HepG2 (cell line): ENCODE results near the gene SYNC. TPM values are rescaled to one million over a fixed set of nuclear protein-coding genes. Genes with fewer than 3 reads are reported as not detected.
A peak's percentile ranks its signal among the peaks of the same experiment; 100 is the strongest.

ENCODE experiments used
- ARID5B ChIP-seq: IDR thresholded peaks from 2 replicates; pipeline ENCODE4 v1.4.0; 2020; ENCODE audit warnings: mild to moderate bottlenecking, missing genetic modification reagents
- CENPX ChIP-seq: sonication (generic); formaldehyde crosslinking; IDR thresholded peaks from 2 replicates; pipeline ENCODE4 v1.9.0; 2021; ENCODE audit warnings: mild to moderate bottlenecking, missing genetic modification reagents, moderate library complexity
- FOXM1 ChIP-seq: sonication (generic); formaldehyde crosslinking; IDR thresholded peaks from 2 replicates; pipeline ENCODE4 v1.5.0; 2020; ENCODE audit warnings: missing genetic modification reagents
- GABPB1 ChIP-seq: IDR thresholded peaks from 2 replicates; pipeline ENCODE4 v1.6.1; 2016; ENCODE audit warnings: mild to moderate bottlenecking, missing genetic modification reagents, moderate library complexity, missing compliant biosample characterization
- MXD4 ChIP-seq: IDR thresholded peaks from 2 replicates; pipeline ENCODE4 v1.6.1; 2016; ENCODE audit warnings: mild to moderate bottlenecking, missing biosample characterization, missing genetic modification reagents
- NFAT5 ChIP-seq: sonication (generic); formaldehyde crosslinking; IDR thresholded peaks from 2 replicates; pipeline ENCODE4 v1.4.0; 2020; ENCODE audit warnings: missing genetic modification reagents
- PCBP2 ChIP-seq: fragments of 200-400 bp; formaldehyde crosslinking; optimal IDR thresholded peaks from 2 replicates; pipeline ENCODE3; 2018; ENCODE audit warnings: low read length, low read depth; ENCODE audit not compliant: poor library complexity, severe bottlenecking
- SOX6 ChIP-seq, 2 experiments: fragments of 450-650 bp in 1 of 2; sonication (generic) in 1 of 2; formaldehyde crosslinking in 1 of 2; IDR thresholded peaks; 2 replicates each; pipeline versions ENCODE4 v1.4.0 to v1.6.1; 2017 to 2020; ENCODE audit warnings: antibody characterized with exemption in 1 of 2, mild to moderate bottlenecking in 1 of 2, missing genetic modification reagents in 1 of 2
- TCF7 ChIP-seq: sonication (generic); IDR thresholded peaks from 2 replicates; pipeline ENCODE4 v1.6.1; 2016; ENCODE audit warnings: antibody characterized with exemption, low read depth
- TOE1 ChIP-seq: sonication (generic); formaldehyde crosslinking; IDR thresholded peaks from 2 replicates; pipeline ENCODE4 v1.4.0; 2020; ENCODE audit warnings: mild to moderate bottlenecking, missing genetic modification reagents
- ZBTB49 ChIP-seq: sonication (generic); formaldehyde crosslinking; IDR thresholded peaks from 2 replicates; pipeline ENCODE4 v1.4.0; 2020; ENCODE audit warnings: missing genetic modification reagents, borderline replicate concordance
- ZNF431 ChIP-seq: sonication (generic); formaldehyde crosslinking; IDR thresholded peaks from 2 replicates; pipeline ENCODE4 v1.9.0; 2022; ENCODE audit warnings: missing genetic modification reagents, low read depth, mild to moderate bottlenecking, borderline replicate concordance
- ZNF678 ChIP-seq: sonication (generic); formaldehyde crosslinking; IDR thresholded peaks from 2 replicates; pipeline ENCODE4 v1.4.0; 2020; ENCODE audit warnings: mild to moderate bottlenecking, missing genetic modification reagents
- ZNF777 ChIP-seq: sonication (generic); formaldehyde crosslinking; IDR thresholded peaks from 2 replicates; pipeline ENCODE4 v1.4.0; 2020; ENCODE audit warnings: missing genetic modification reagents
- ZUFSP ChIP-seq: sonication (generic); formaldehyde crosslinking; IDR thresholded peaks from 2 replicates; pipeline ENCODE4 v1.9.0; 2021; ENCODE audit warnings: missing genetic modification reagents, mild to moderate bottlenecking, borderline replicate concordance
- polyA plus RNA-seq, 8 experiments: library from polyadenylated mRNA; depleted of rRNA in 3 of 8; stranded (reverse) in 7 of 8; unstranded in 1 of 8; fragments of >200 nt; fragmentation: Illumina TruSeq in 4 of 8; extraction: Trizol in 4 of 8; gene quantifications; 2 replicates each; pipeline versions ENCODE4 v1.2.1 to v1.2.3, GENCODE V29; 2011 to 2016; ENCODE audit warnings: low read depth in 4 of 8, missing spikeins in 1 of 8, mixed read lengths in 1 of 8; ENCODE audit not compliant: insufficient read depth in 1 of 8
- total RNA-seq, 5 experiments: library from RNA; depleted of rRNA; stranded (reverse); fragments of >200 nt; fragmentation: Illumina TruSeq; extraction: Trizol; gene quantifications; 2 replicates each; pipeline ENCODE4 v1.2.3, GENCODE V29; 2016; ENCODE audit warnings: low read depth in 1 of 5

SYNC gene
- total and polyA plus RNA-seq, 2 of the 13 experiments (the other 11 are each of a cell fraction or from before 2014, with no cell fraction given) = 2.4 to 5.4 TPM

GRCh38 chr1:32650752-32651460 is 51.7 kb downstream of the SYNC start, which contains the start of gene RBBP4 (continued):
- peak; percentile 94 for TF ChIP-seq NFAT5
- peak; percentile 82 for TF ChIP-seq GABPB1 (CRISPR knock-in tag)
- peak; percentile 97 for TF ChIP-seq ZNF678 (CRISPR knock-in tag)
- no peak for TF ChIP-seq TCF7
- TF ChIP-seq SOX6 (IDR thresholded peaks at IDR 0.05) = no peak
- peak; percentile 88 for TF ChIP-seq SOX6 (CRISPR knock-in tag; IDR thresholded peaks at IDR 0.05)
- no peak for TF ChIP-seq ZUFSP (CRISPR knock-in tag)
- no peak for TF ChIP-seq ZNF431
- TF ChIP-seq CENPX (CRISPR knock-in tag) = 0 out of 2 replicates have a peak, but pooled peaks have one; percentile 7
- peak; percentile 69 for TF ChIP-seq MXD4 (CRISPR knock-in tag)
- TF ChIP-seq ARID5B (CRISPR knock-in tag) = peak; percentile 41; the same call in 1 of the 2 replicates
- TF ChIP-seq ZBTB49 = no peak
- TF ChIP-seq ZNF777 (CRISPR knock-in tag) = peak; percentile 55
- TF ChIP-seq TOE1 = peak; percentile 56; the same call in 1 of the 2 replicates
- TF ChIP-seq PCBP2 = no peak
- no peak for TF ChIP-seq FOXM1 (CRISPR knock-in tag)
